HCT116 (cell line): ENCODE results near the gene STAM. TPM values are rescaled to one million over a fixed set of nuclear protein-coding genes. Genes with fewer than 3 reads are reported as not detected.

Experiments
- ATAC-seq: fragments of 200-7000 bp; cut with Tn5 transposase; 2 replicates; pipeline ENCODE4 v1.9.1; 2020; ENCODE audit warnings: mild to moderate bottlenecking, moderate library complexity
- BruUV-seq: library from RNA; stranded (reverse); fragments of 400-500 nt; replicated peaks from 2 replicates; lab custom pipeline; 2021; lab: Mats Ljungman, UMichigan
- CTCF ChIA-PET: fragments of 300-600 bp; sonication (Branson Sonifier 250); formaldehyde crosslinking; loops from one replicate; lab custom pipeline; 2021; ENCODE audit warnings: antibody characterized with exemption; lab: Charles Lee
- POLR2A ChIA-PET: fragments of 300-600, 350-600 bp; sonication (Branson Sonifier 250); formaldehyde crosslinking; loops from one replicate; lab custom pipeline; 2021; ENCODE audit warnings: antibody characterized with exemption; lab: Charles Lee
- RAD21 ChIA-PET, 2 experiments: fragments of 300-600 bp; sonication (Branson Sonifier 250); formaldehyde crosslinking; loops; one replicate each; lab custom pipeline; 2023; ENCODE audit warnings: low total read pairs in 2 of 2; ENCODE audit not compliant: uncharacterized antibody in 2 of 2, unreplicated experiment in 2 of 2, low non-redundant PET in 1 of 2; lab: Charles Lee
- DNase-seq: peaks from one replicate; pipeline ENCODE4 v3.0.0-alpha.2; 2010; ENCODE audit warnings: low read depth, low spot score
- H2AFZ ChIP-seq: fragments of 200-600 bp; shearing (Covaris generic), sonication (generic); 2 replicates; pipeline ENCODE4 v1.6.1; 2017; ENCODE audit warnings: low read depth, mixed run types, mixed read lengths, antibody characterized with exemption, low read length; ENCODE audit not compliant: poor library complexity, severe bottlenecking
- H3K27ac ChIP-seq: 2 replicates; pipeline ENCODE4 v1.5.1; 2012; ENCODE audit warnings: low read depth, low read length
- H3K27me3 ChIP-seq: fragments of 200-600 bp; sonication (generic); 2 replicates; pipeline ENCODE4 v1.6.1; 2016; ENCODE audit warnings: mixed run types, low read length, mixed read lengths; ENCODE audit not compliant: insufficient read depth
- H3K36me3 ChIP-seq, 2 experiments: fragments of 200-500 bp in 1 of 2; fragments of 200-600 bp in 1 of 2; sonication (Bioruptor generic) in 1 of 2; sonication (generic) in 1 of 2; 2 replicates each; pipeline versions ENCODE4 v1.5.1 to v1.6.1; 2014 to 2016; ENCODE audit warnings: low read length in 2 of 2, inconsistent platforms in 1 of 2, mixed read lengths in 1 of 2, mixed run types in 1 of 2; ENCODE audit not compliant: insufficient read depth in 2 of 2, control insufficient read depth in 1 of 2
- H3K4me1 ChIP-seq, 2 experiments: fragments of 200-600 bp in 1 of 2; sonication (generic) in 1 of 2; 2 replicates each; pipeline versions ENCODE4 v1.5.1 to v1.6.1; 2012 to 2017; ENCODE audit warnings: low read length in 2 of 2, inconsistent platforms in 1 of 2, mild to moderate bottlenecking in 1 of 2, mixed read lengths in 1 of 2, mixed run types in 1 of 2, moderate library complexity in 1 of 2; ENCODE audit not compliant: insufficient read depth in 2 of 2, control insufficient read depth in 1 of 2
- H3K4me2 ChIP-seq: fragments of 200-600 bp; sonication (generic); 2 replicates; pipeline ENCODE4 v1.6.1; 2017; ENCODE audit warnings: mixed run types, low read length, mixed read lengths
- H3K4me3 ChIP-seq, 2 experiments: fragments of 200-600 bp in 1 of 2; sonication (generic) in 1 of 2; replicated peaks in 1 of 2; 2 replicates each; pipeline ENCODE4 v1.5.1; 2011 to 2016; ENCODE audit warnings: low read length in 2 of 2, control low read depth in 1 of 2, low read depth in 1 of 2, mild to moderate bottlenecking in 1 of 2, mixed read lengths in 1 of 2, mixed run types in 1 of 2
- H3K79me2 ChIP-seq: fragments of 200-600 bp; sonication (generic); 2 replicates; pipeline ENCODE4 v1.6.1; 2017; ENCODE audit warnings: mild to moderate bottlenecking, mixed run types, low read length, moderate library complexity, mixed read lengths; ENCODE audit not compliant: insufficient read depth
- H3K9ac ChIP-seq: fragments of 200-600 bp; sonication (generic); 2 replicates; pipeline ENCODE4 v1.6.1; 2016; ENCODE audit warnings: low read length, mixed read lengths
- H3K9me2 ChIP-seq: fragments of 200-600 bp; sonication (generic), shearing (Covaris generic); 2 replicates; pipeline ENCODE4 v1.6.1; 2017; ENCODE audit warnings: mixed run types, mild to moderate bottlenecking, moderate library complexity; ENCODE audit not compliant: insufficient read depth
- H3K9me3 ChIP-seq, 2 experiments: fragments of 200-500 bp in 1 of 2; fragments of 200-600 bp in 1 of 2; sonication (Bioruptor generic) in 1 of 2; sonication (generic) in 1 of 2; 2 replicates each; pipeline ENCODE4 v1.6.1; 2014 to 2017; ENCODE audit warnings: low read length in 2 of 2, mixed read lengths in 2 of 2, inconsistent platforms in 1 of 2, low read depth in 1 of 2, mild to moderate bottlenecking in 1 of 2, mixed run types in 1 of 2, moderate library complexity in 1 of 2; ENCODE audit not compliant: control insufficient read depth in 1 of 2, insufficient read depth in 1 of 2
- H4K20me1 ChIP-seq: fragments of 200-600 bp; sonication (generic), shearing (Covaris generic); 2 replicates; pipeline ENCODE4 v1.6.1; 2017; ENCODE audit warnings: mixed run types, mild to moderate bottlenecking, moderate library complexity; ENCODE audit not compliant: insufficient read depth
- CBX3 ChIP-seq: IDR thresholded peaks from 2 replicates; pipeline ENCODE4 v1.6.1; 2012; ENCODE audit warnings: low read depth
- EGR1 ChIP-seq: IDR thresholded peaks from 2 replicates; pipeline ENCODE4 v1.6.1; 2012; ENCODE audit warnings: low read depth
- EZH2phosphoT487 ChIP-seq: fragments of 200-600 bp; IDR thresholded peaks from 2 replicates; pipeline ENCODE4 v1.6.1; 2018; ENCODE audit warnings: antibody characterized with exemption, borderline replicate concordance
- JUND ChIP-seq: IDR thresholded peaks from 2 replicates; pipeline ENCODE4 v1.6.1; 2012
- POLR2A ChIP-seq: IDR thresholded peaks from 2 replicates; pipeline ENCODE4 v1.7.0; 2011; ENCODE audit warnings: borderline replicate concordance; ENCODE audit not compliant: insufficient read depth, insufficient read length; ENCODE audit errors: extremely low read depth
- POLR2AphosphoS5 ChIP-seq: IDR thresholded peaks from 2 replicates; pipeline ENCODE4 v1.6.1; 2011; ENCODE audit warnings: mild to moderate bottlenecking, low read depth, low read length, moderate library complexity
- RAD21 ChIP-seq: IDR thresholded peaks from 2 replicates; pipeline ENCODE4 v1.6.1; 2012; ENCODE audit warnings: low read depth, mild to moderate bottlenecking
- SIN3A ChIP-seq: IDR thresholded peaks from 2 replicates; pipeline ENCODE4 v1.6.1; 2012; ENCODE audit warnings: low read depth
- SP1 ChIP-seq: IDR thresholded peaks from 2 replicates; pipeline ENCODE4 v1.6.1; 2012; ENCODE audit warnings: low read depth
- SRF ChIP-seq: IDR thresholded peaks from 2 replicates; pipeline ENCODE4 v1.6.1; 2012; ENCODE audit warnings: low read depth
- ZFX ChIP-seq: fragments of 450-650 bp; IDR thresholded peaks from 2 replicates; pipeline ENCODE4 v1.6.1; 2017
- ZNF274 ChIP-seq: fragments of 200-500 bp; sonication (Bioruptor generic); IDR thresholded peaks from 2 replicates; pipeline ENCODE4 v1.6.1; 2014; ENCODE audit warnings: mild to moderate bottlenecking, low read depth, low read length, inconsistent platforms
- intact Hi-C: fragments of 100-400 bp; cut with micrococcal nuclease; formaldehyde crosslinking; loops from 2 replicates; pipeline ENCODE4 v1.10.0; 2022
- total RNA-seq: library from RNA; stranded (reverse); gene quantifications from one replicate; pipeline ENCODE4 v1.2.1, GENCODE V29; 2021; ENCODE audit not compliant: unreplicated experiment

The STAM gene
- total RNA-seq, 1 experiment from 2014 or later: 23.0 TPM

GRCh38 chr10:17605936-17606335 is 38.0 kb upstream of the STAM start (continued):
- no peak for TF ChIP-seq CBX3
- TF ChIP-seq, all 23 proteins: peak for 0

DNA sequence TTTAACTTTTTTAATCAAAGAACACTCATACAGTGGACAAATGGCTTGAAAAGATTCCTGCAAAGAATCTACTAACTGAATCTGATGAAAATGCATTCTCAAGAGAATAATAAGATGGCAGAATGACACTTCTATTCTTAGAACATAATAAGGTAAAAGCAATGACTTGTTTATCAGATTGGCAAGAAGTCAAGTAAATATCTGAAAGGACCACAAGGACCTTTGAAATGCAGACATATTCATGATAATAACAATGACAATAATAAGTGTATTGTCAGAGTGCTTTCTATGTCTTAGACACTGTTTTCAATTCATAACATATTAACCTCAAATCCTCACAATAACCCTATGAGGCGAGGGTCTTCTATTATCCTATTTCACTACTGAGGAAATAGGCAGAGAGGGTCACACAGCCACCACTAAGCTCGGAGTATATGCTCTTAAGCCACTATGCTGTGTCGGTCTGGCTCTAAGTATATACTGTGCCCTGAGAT is 37.4 kb upstream of the STAM start:
- POLR2A ChIA-PET: no interaction called here
- RAD21 ChIA-PET: no interaction called here
- BruUV-seq: no TSS peak
- Histone ChIP-seq H3K79me2 (0 out of 2 replicates have a peak, but pooled peaks cover 3% of the 10 kb centered on the region), H3K9ac (no peak overlapping the region), H3K27ac (no peak overlapping the region), H2AFZ (no peak overlapping the region), H3K4me1 (no peaks in the 10 kb centered on the region), H3K9me2 (no peaks in the 10 kb centered on the region), H4K20me1 (no peaks in the 10 kb centered on the region), H3K27me3 (no peaks in the 10 kb centered on the region), H3K4me3 (no peak overlapping the region), H3K4me2 (no peak overlapping the region), H3K9me3 (no peaks in the 10 kb centered on the region), H3K36me3 (no peaks in the 10 kb centered on the region)
- CTCF ChIA-PET: interaction anchor here (0.7 to 1.6 kb wide), 4 partner anchors 11 to 279 kb away, joined by 3 to 4 read pairs (median 4); partner anchors contain the start of gene HACD1
- intact Hi-C loops: loop anchor here (1.0 to 5.0 kb wide), 6 partner anchors 137 to 632 kb away; no protein-coding TSS in a partner anchor
- ATAC-seq (no peak), DNase-seq (no peak)
- TF ChIP-seq POLR2A (no peak), POLR2AphosphoS5 (no peak), RAD21 (no peak), EGR1 (no peak), ZNF274 (no peak), JUND (no peak), SIN3A (no peak), SP1 (no peak), CBX3 (no peak), EZH2phosphoT487 (no peak)

DNA sequence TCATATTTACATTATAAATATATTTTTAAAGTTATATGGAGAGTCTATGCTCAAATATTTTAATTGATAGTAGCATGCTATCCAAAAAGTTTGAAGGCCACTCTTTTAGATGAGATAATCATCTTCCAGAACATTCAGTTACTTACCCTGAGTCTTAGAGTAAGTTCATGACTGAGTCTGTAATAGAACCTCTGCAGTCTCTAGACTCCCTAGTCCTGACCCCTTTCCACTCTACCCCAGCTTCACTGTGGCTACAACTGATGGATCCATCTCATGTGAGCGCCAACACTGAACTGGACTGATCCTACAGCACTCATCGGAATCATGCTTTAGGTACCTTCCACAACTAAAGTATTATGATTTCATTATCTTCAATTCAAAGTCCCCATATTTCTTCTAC is 36.9 kb upstream of the STAM start:
- Histone ChIP-seq H3K9me2 (no peaks in the 10 kb centered on the region), H2AFZ (no peak overlapping the region), H3K36me3 (no peaks in the 10 kb centered on the region), H4K20me1 (no peaks in the 10 kb centered on the region), H3K4me3 (no peak overlapping the region)
- POLR2A ChIA-PET: no interaction called here
- no peak; the same call in 1 of the 2 replicates for ATAC-seq
- no peak for TF ChIP-seq CBX3
- TF ChIP-seq EZH2phosphoT487: no peak
- no peak for TF ChIP-seq JUND
- no peak for TF ChIP-seq SRF
- no peak for TF ChIP-seq ZFX
- no peak for TF ChIP-seq ZNF274
- TF ChIP-seq SIN3A: no peak
- TF ChIP-seq, all 23 proteins: peak for 0
- no peaks in the 10 kb centered on the region for H3K27me3 ChIP-seq
- no peak for DNase-seq
- ChIA-PET RAD21 (no interaction called here), CTCF (interaction anchor here (1.1 kb wide), 1 partner anchor 266 kb away, joined by 4 read pairs; no protein-coding TSS in a partner anchor)
- BruUV-seq: no TSS peak
- no peak overlapping the region for H3K4me2 ChIP-seq
- H3K9ac ChIP-seq: no peak overlapping the region
- 0 out of 2 replicates have a peak, but pooled peaks cover 3% of the 10 kb centered on the region for H3K79me2 ChIP-seq
- H3K9me3 ChIP-seq: no peaks in the 10 kb centered on the region
- H3K4me1 ChIP-seq: no peaks in the 10 kb centered on the region
- no peak overlapping the region for H3K27ac ChIP-seq
- intact Hi-C loops: loop anchor here (1.0 to 5.0 kb wide), 6 partner anchors 136 to 632 kb away; no protein-coding TSS in a partner anchor
